HG02840 (cell line): ENCODE measurements around the gene CAMK2N1.
"Not testable (repeated sequence)": the region's sequence is repeated elsewhere in the genome, so short reads cannot be mapped to it uniquely, and the experiment has no call there.

Experiments
- ATAC-seq: cut with Tn5 transposase; IDR thresholded peaks from one replicate; pipeline ENCODE4 v1.9.1; 2021; ENCODE audit warnings: mild to moderate bottlenecking, moderate library complexity, moderate number of reproducible peaks; ENCODE audit not compliant: unreplicated experiment, low FRiP score

CAMK2N1 gene

GRCh38 chr1:20497506-20497905 lies 11.5 kb upstream of the CAMK2N1 start:
- no peak for ATAC-seq

- ATAC-seq, result not testable (repeated sequence)
These were observed 10.8 kb upstream of the CAMK2N1 start for GRCh38 chr1:20496725-20497383.

- no peak for ATAC-seq
These were observed 10.2 kb upstream of the CAMK2N1 start for GRCh38 chr1:20496241-20496661.

- no peak for ATAC-seq
These were observed 9.7 kb upstream of the CAMK2N1 start for GRCh38 chr1:20495661-20496060.

- ATAC-seq, result no peak
These were observed 8.8 kb upstream of the CAMK2N1 start for GRCh38 chr1:20494609-20495311.

- no peak for ATAC-seq
These were observed 8.0 kb upstream of the CAMK2N1 start for GRCh38 chr1:20493839-20494608.

GRCh38 chr1:20493309-20493708 lies 7.3 kb upstream of the CAMK2N1 start:
- no peak for ATAC-seq

- ATAC-seq, result no peak
These were observed 6.7 kb upstream of the CAMK2N1 start for GRCh38 chr1:20492751-20493150.

- ATAC-seq, result no peak
These were observed 5.9 kb upstream of the CAMK2N1 start for GRCh38 chr1:20491866-20492265.

- no peak for ATAC-seq
These were observed 5.2 kb upstream of the CAMK2N1 start for GRCh38 chr1:20491178-20491577.

- ATAC-seq, result no peak
These were observed 1.2 kb upstream of the CAMK2N1 start for GRCh38 chr1:20487236-20487590.

- no peak for ATAC-seq
These were observed 636 bp upstream of the CAMK2N1 start for GRCh38 chr1:20486457-20487235.

- ATAC-seq, result no peak
These were observed 1.2 kb downstream of the CAMK2N1 start for GRCh38 chr1:20484519-20485462.

- ATAC-seq, result no peak
These were observed 2.0 kb downstream of the CAMK2N1 start for GRCh38 chr1:20483833-20484518.

GRCh38 chr1:20483098-20483832 lies 2.7 kb downstream of the CAMK2N1 start:
- ATAC-seq, result no peak

- ATAC-seq, result no peak
These were observed 4.1 kb downstream of the CAMK2N1 start for GRCh38 chr1:20481643-20482498.

- no peak for ATAC-seq
These were observed 4.9 kb downstream of the CAMK2N1 start for GRCh38 chr1:20480951-20481617.
